IMR-90 (cell line): ENCODE measurements around the gene ALDOB. TPM values are rescaled to one million over a fixed set of nuclear protein-coding genes. Genes with fewer than 3 reads are reported as not detected.

Experiments used
- ATAC-seq: fragments of 200-7000 bp; cut with Tn5 transposase; 2 replicates; pipeline ENCODE4 v1.9.1; 2020; ENCODE audit warnings: low read depth, mild to moderate bottlenecking, moderate library complexity
- BruUV-seq: library from RNA; stranded (reverse); fragments of 400-500 nt; replicated peaks from 2 replicates; lab custom pipeline; 2021; lab: Mats Ljungman, UMichigan
- CTCF ChIA-PET: fragments of 300-600 bp; formaldehyde crosslinking; extraction: SDS; loops from one replicate; lab custom pipeline; 2021; ENCODE audit warnings: antibody characterized with exemption; lab: Yijun Ruan, JAX
- POLR2A ChIA-PET: fragments of 300-600 bp; sonication (Branson Sonifier 250); formaldehyde crosslinking; loops from one replicate; lab custom pipeline; 2022; ENCODE audit warnings: antibody characterized with exemption; ENCODE audit not compliant: unreplicated experiment; lab: Charles Lee
- DNase-seq: peaks from one replicate; pipeline ENCODE4 v3.0.0; 2013
- H2AFZ ChIP-seq: replicated peaks from 2 replicates; pipeline ENCODE3; 2013; ENCODE audit warnings: low read length, mild to moderate bottlenecking; ENCODE audit not compliant: poor library complexity
- H2AK5ac ChIP-seq: 2 replicates; pipeline ENCODE4 v1.6.1; 2013; ENCODE audit warnings: low read depth, low read length, inconsistent platforms
- H2AK9ac ChIP-seq: replicated peaks from 2 replicates; pipeline ENCODE3; 2013; ENCODE audit warnings: mild to moderate bottlenecking, low read depth, low read length, moderate library complexity; ENCODE audit not compliant: poor library complexity
- H2BK120ac ChIP-seq: 2 replicates; pipeline ENCODE4 v1.6.1; 2013; ENCODE audit warnings: low read depth, low read length, inconsistent platforms
- H2BK15ac ChIP-seq: 3 replicates; pipeline ENCODE4 v1.6.1; 2013; ENCODE audit warnings: low read depth, low read length, inconsistent platforms
- H2BK20ac ChIP-seq: 2 replicates; pipeline ENCODE4 v1.6.1; 2013; ENCODE audit warnings: low read depth, mild to moderate bottlenecking, inconsistent platforms, low read length, moderate library complexity
- H2BK5ac ChIP-seq: 2 replicates; pipeline ENCODE4 v1.6.1; 2013; ENCODE audit warnings: mild to moderate bottlenecking, low read depth, low read length, inconsistent platforms; ENCODE audit not compliant: poor library complexity, severe bottlenecking
- H3K14ac ChIP-seq: replicated peaks from 2 replicates; pipeline ENCODE4 v1.6.1; 2013; ENCODE audit warnings: low read depth, low read length, inconsistent platforms
- H3K18ac ChIP-seq: 2 replicates; pipeline ENCODE4 v1.6.1; 2013; ENCODE audit warnings: low read depth, low read length, control low read depth
- H3K23ac ChIP-seq: 2 replicates; pipeline ENCODE4 v1.6.1; 2013; ENCODE audit warnings: low read depth, low read length, inconsistent platforms
- H3K27ac ChIP-seq: 2 replicates; pipeline ENCODE4 v1.5.1; 2013; ENCODE audit warnings: mild to moderate bottlenecking, control low read depth, low read length; ENCODE audit not compliant: insufficient read depth
- H3K27me3 ChIP-seq: 2 replicates; pipeline ENCODE4 v1.6.1; 2013; ENCODE audit warnings: low read length; ENCODE audit not compliant: control insufficient read depth, insufficient read depth
- H3K36me3 ChIP-seq: 2 replicates; pipeline ENCODE4 v1.6.1; 2013; ENCODE audit warnings: low read length, mixed read lengths; ENCODE audit not compliant: control insufficient read depth, insufficient read depth
- H3K4ac ChIP-seq: 2 replicates; pipeline ENCODE4 v1.6.1; 2013; ENCODE audit warnings: low read depth, low read length, inconsistent platforms
- H3K4me1 ChIP-seq: 2 replicates; pipeline ENCODE4 v1.6.1; 2013; ENCODE audit warnings: low read length, mixed read lengths; ENCODE audit not compliant: control insufficient read depth, insufficient read depth
- H3K4me2 ChIP-seq: 2 replicates; pipeline ENCODE4 v1.6.1; 2013; ENCODE audit warnings: low read depth, mild to moderate bottlenecking, control low read depth, low read length, moderate library complexity
- H3K4me3 ChIP-seq: 2 replicates; pipeline ENCODE4 v1.5.1; 2013; ENCODE audit warnings: low read depth, mild to moderate bottlenecking, control low read depth, low read length, moderate library complexity; ENCODE audit not compliant: insufficient read depth
- H3K56ac ChIP-seq: 2 replicates; pipeline ENCODE4 v1.6.1; 2013; ENCODE audit warnings: low read length, inconsistent platforms; ENCODE audit not compliant: insufficient read depth; ENCODE audit errors: extremely low read depth
- H3K79me1 ChIP-seq, 2 experiments: 2 replicates each; pipeline ENCODE4 v1.6.1; 2013; ENCODE audit warnings: low read length in 2 of 2, inconsistent platforms in 1 of 2, low read depth in 1 of 2
- H3K9ac ChIP-seq: 2 replicates; pipeline ENCODE4 v1.6.1; 2013; ENCODE audit warnings: low read depth, low read length, control low read depth
- H3K9me1 ChIP-seq: 2 replicates; pipeline ENCODE4 v1.6.1; 2013; ENCODE audit warnings: low read length, inconsistent platforms; ENCODE audit not compliant: insufficient read depth
- H3K9me3 ChIP-seq: 2 replicates; pipeline ENCODE4 v1.6.1; 2013; ENCODE audit warnings: low read length; ENCODE audit not compliant: control insufficient read depth, insufficient read depth
- H4K20me1 ChIP-seq: 2 replicates; pipeline ENCODE4 v1.6.1; 2013; ENCODE audit warnings: low read length, inconsistent platforms; ENCODE audit not compliant: insufficient read depth
- H4K5ac ChIP-seq: 2 replicates; pipeline ENCODE4 v1.6.1; 2013; ENCODE audit warnings: mild to moderate bottlenecking, low read depth, low read length, control low read depth
- H4K8ac ChIP-seq, 2 experiments: 2 replicates each; pipeline ENCODE4 v1.6.1; 2013; ENCODE audit warnings: low read depth in 2 of 2, low read length in 2 of 2, control low read depth in 1 of 2, inconsistent platforms in 1 of 2
- H4K91ac ChIP-seq: 2 replicates; pipeline ENCODE4 v1.6.1; 2013; ENCODE audit warnings: low read depth, low read length, inconsistent platforms; ENCODE audit not compliant: insufficient read depth
- CHD1 ChIP-seq: IDR thresholded peaks from 2 replicates; pipeline ENCODE4 v1.6.1; 2012; ENCODE audit warnings: low read depth, low read length, improper control_type of control experiment
- MAFK ChIP-seq: IDR thresholded peaks from 2 replicates; pipeline ENCODE4 v1.6.1; 2012; ENCODE audit warnings: low read depth, low read length, improper control_type of control experiment
- RAD21 ChIP-seq: IDR thresholded peaks from 2 replicates; pipeline ENCODE4 v1.6.1; 2012; ENCODE audit warnings: low read length, improper control_type of control experiment
- SMC3 ChIP-seq: fragments of 150-350 bp; IDR thresholded peaks from 2 replicates; pipeline ENCODE4 v1.6.1; 2016; ENCODE audit warnings: low read depth, mild to moderate bottlenecking, antibody characterized with exemption, low read length, moderate library complexity
- WGBS, 2 experiments: methylation state at CpG; one replicate each; pipeline versions ENCODE4 v1.1.5 to v1.1.7; 2013; ENCODE audit warnings: missing lambda C conversion rate in 2 of 2; ENCODE audit not compliant: insufficient read length in 1 of 2; ENCODE audit errors: extremely low coverage in 2 of 2; 5-methylcytosine and 5-hydroxymethylcytosine counted together
- dilution Hi-C: fragments of 300-500 bp; cut with HindIII; formaldehyde crosslinking; loops from one replicate; pipeline ENCODE4 v1.14.3; 2018; ENCODE audit warnings: low sequenced_read_pairs; ENCODE audit not compliant: unreplicated experiment
- in situ Hi-C: fragments of 300-500 bp; cut with MboI; formaldehyde crosslinking; loops from 3 replicates; pipeline ENCODE4 v1.14.3; 2019; ENCODE audit warnings: low sequenced_read_pairs, inconsistent platforms, mixed read lengths
- intact Hi-C: fragments of 100-400 bp; cut with micrococcal nuclease; formaldehyde crosslinking; loops from 2 replicates; pipeline ENCODE4 v1.10.0; 2022
- polyA plus RNA-seq, 3 experiments: library from polyadenylated mRNA; depleted of rRNA; stranded (reverse); fragments of >200 nt; gene quantifications; 2 replicates each; pipeline ENCODE4 v1.2.3, GENCODE V29; 2012; ENCODE audit warnings: low replicate concordance in 1 of 3
- total RNA-seq: library from RNA; depleted of rRNA; stranded (reverse); fragments of >200 nt; gene quantifications from 2 replicates; pipeline ENCODE4 v1.2.3, GENCODE V29; 2012
- TF ChIP-seq, protein P1 (sequence below): fragments of 150-350 bp; IDR thresholded peaks from 2 replicates; pipeline ENCODE4 v1.6.1; 2016; ENCODE audit warnings: low read depth, mild to moderate bottlenecking, low read length, moderate library complexity, borderline replicate concordance
- TF ChIP-seq, protein P2 (sequence below): conservative IDR thresholded peaks from 2 replicates; pipeline ENCODE4 v1.5.1; 2012; ENCODE audit warnings: mild to moderate bottlenecking, low read depth, low read length, improper control_type of control experiment

The ALDOB gene
- total and polyA plus RNA-seq, 2 of the 4 experiments (the other 2 are of a cell fraction), result not detected

DNA sequence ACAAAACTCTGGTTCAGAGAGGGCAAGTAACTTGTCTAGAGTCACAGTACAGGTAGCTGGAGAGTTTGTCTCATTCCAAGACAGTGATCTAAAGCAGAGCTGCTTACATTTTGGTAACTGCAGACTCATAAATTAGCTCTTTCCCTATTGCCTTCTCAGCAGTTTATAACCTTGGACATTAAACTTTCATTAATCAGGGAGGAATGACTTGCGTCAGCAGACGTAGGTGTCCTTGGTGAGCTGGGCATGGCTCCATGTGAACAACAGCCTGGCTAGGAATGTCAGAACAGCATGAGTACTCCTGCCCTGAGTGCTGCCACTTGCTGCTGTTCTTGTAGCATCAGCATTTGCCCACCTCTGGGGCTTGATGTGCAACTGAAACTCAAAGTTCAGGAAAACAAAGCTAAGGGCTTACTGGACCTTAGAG lies 2.2 kb upstream of the ALDOB start:
- H2BK15ac ChIP-seq, result no peak overlapping the region
- H2AK5ac ChIP-seq, result no peak overlapping the region
- no peaks in the 10 kb centered on the region for H3K36me3 ChIP-seq
- no peaks in the 10 kb centered on the region for H3K9me1 ChIP-seq
- H3K4ac ChIP-seq, result no peak overlapping the region
- no peak overlapping the region for H3K4me2 ChIP-seq
- TF ChIP-seq CHD1 (no peak), SMC3 (no peak), RAD21 (no peak), MAFK (no peak)
- TF ChIP-seq, protein P1, sequence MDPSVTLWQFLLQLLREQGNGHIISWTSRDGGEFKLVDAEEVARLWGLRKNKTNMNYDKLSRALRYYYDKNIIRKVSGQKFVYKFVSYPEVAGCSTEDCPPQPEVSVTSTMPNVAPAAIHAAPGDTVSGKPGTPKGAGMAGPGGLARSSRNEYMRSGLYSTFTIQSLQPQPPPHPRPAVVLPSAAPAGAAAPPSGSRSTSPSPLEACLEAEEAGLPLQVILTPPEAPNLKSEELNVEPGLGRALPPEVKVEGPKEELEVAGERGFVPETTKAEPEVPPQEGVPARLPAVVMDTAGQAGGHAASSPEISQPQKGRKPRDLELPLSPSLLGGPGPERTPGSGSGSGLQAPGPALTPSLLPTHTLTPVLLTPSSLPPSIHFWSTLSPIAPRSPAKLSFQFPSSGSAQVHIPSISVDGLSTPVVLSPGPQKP, result no peak
- TF ChIP-seq, protein P2, sequence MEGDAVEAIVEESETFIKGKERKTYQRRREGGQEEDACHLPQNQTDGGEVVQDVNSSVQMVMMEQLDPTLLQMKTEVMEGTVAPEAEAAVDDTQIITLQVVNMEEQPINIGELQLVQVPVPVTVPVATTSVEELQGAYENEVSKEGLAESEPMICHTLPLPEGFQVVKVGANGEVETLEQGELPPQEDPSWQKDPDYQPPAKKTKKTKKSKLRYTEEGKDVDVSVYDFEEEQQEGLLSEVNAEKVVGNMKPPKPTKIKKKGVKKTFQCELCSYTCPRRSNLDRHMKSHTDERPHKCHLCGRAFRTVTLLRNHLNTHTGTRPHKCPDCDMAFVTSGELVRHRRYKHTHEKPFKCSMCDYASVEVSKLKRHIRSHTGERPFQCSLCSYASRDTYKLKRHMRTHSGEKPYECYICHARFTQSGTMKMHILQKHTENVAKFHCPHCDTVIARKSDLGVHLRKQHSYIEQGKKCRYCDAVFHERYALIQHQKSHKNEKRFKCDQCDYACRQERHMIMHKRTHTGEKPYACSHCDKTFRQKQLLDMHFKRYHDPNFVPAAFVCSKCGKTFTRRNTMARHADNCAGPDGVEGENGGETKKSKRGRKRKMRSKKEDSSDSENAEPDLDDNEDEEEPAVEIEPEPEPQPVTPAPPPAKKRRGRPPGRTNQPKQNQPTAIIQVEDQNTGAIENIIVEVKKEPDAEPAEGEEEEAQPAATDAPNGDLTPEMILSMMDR, result no peak
- no peak overlapping the region for H2BK120ac ChIP-seq
- DNase-seq (no peak), ATAC-seq (no peak)
- no peaks in the 10 kb centered on the region for H3K4me1 ChIP-seq
- no CpG with 5 or more reads among the region's 2 CpGs for WGBS, 2 experiments
- no peak overlapping the region for H2AFZ ChIP-seq
- no peak overlapping the region for H3K56ac ChIP-seq
- H3K14ac ChIP-seq, result no peak overlapping the region
- no peak overlapping the region for H3K18ac ChIP-seq
- H3K79me1 ChIP-seq, result no peaks in the 10 kb centered on the region
- no peaks in the 10 kb centered on the region for H3K9me3 ChIP-seq
- intact Hi-C loops, result no loop called here
- dilution Hi-C loops, result no loop called here
- H3K4me3 ChIP-seq, result no peak overlapping the region
- no peaks in the 10 kb centered on the region for H4K20me1 ChIP-seq
- no peak overlapping the region for H3K23ac ChIP-seq
- H3K27me3 ChIP-seq, result peaks cover 6% of the 10 kb centered on the region
- no peak overlapping the region for H3K27ac ChIP-seq
- no TSS peak for BruUV-seq
- no peak overlapping the region for H2BK5ac ChIP-seq
- H3K9ac ChIP-seq, result no peak overlapping the region
- in situ Hi-C loops, result no loop called here
- ChIA-PET POLR2A (no interaction called here), CTCF (interaction anchor here (1.5 kb wide), 1 partner anchor 11 kb away, joined by 5 read pairs; no protein-coding TSS in a partner anchor)
- no peak overlapping the region for H4K91ac ChIP-seq
- no peak overlapping the region for H2AK9ac ChIP-seq
- H4K5ac ChIP-seq, result no peak overlapping the region
- H4K8ac ChIP-seq, result no peak overlapping the region
- H2BK20ac ChIP-seq, result no peak overlapping the region
